HG02759 (cell line): ENCODE measurements around the gene GRIN2A.

Experiments
- ATAC-seq: cut with Tn5 transposase; IDR thresholded peaks from one replicate; pipeline ENCODE4 v1.9.1; 2021; ENCODE audit warnings: mild to moderate bottlenecking, moderate library complexity; ENCODE audit not compliant: unreplicated experiment

GRIN2A gene

DNA sequence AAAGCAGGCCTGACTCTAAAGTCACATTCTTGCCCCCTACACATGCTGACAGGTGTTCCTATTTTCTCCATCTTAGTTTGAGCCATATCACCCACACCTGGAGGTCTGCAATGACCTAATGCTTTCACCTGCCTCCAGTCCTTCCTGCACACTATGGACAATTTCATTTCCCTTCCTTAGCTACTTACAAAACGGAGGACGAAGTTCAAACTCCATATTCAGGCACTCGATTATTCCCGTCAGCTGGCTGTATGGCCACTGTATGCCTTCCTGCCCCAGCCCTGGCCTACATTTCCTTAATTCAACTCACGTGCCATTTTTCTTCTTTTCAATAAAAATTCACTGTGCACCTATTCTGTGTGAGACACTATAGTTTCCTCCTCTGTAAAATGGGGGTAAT lies 44.9 kb downstream of the GRIN2A start:
- ATAC-seq: no peak

DNA sequence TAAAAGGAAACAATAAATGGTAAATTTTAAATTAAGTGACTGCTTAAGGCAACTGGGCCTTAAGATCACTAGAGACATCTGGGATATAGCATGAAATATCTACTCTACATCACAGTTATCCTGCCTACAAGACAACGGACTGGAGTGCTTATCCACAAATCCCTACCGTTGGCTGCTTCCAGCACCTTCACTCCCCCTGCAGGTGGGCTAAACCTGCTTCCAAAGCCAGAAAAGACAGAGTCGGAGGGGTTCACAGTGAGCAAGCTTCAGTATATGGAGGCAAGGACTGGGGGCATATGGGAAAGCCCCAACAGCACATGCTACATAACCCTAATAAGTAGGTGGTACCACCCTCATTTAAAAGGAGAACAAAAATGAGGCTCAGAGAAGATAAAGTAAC lies 45.3 kb downstream of the GRIN2A start:
- ATAC-seq: no peak

DNA sequence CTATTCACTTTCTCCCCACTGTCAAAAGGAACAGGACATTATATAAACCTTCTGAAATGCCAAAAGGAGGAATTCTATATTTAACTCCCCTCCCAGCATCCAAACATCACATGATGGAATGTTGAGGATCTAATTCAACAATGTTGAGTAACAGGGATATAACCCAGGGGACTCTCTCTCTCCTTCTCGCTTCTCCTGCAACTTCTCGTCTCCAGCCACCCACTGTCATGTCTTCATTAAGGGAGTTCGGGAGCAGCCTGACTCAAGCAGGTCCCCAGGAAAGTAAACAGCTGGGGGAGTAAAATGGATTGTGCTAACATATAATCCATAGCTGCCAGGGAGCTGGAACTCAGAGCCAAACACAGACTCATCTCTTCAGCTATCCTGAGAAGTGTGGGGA lies 51.7 kb downstream of the GRIN2A start:
- ATAC-seq: no peak

DNA sequence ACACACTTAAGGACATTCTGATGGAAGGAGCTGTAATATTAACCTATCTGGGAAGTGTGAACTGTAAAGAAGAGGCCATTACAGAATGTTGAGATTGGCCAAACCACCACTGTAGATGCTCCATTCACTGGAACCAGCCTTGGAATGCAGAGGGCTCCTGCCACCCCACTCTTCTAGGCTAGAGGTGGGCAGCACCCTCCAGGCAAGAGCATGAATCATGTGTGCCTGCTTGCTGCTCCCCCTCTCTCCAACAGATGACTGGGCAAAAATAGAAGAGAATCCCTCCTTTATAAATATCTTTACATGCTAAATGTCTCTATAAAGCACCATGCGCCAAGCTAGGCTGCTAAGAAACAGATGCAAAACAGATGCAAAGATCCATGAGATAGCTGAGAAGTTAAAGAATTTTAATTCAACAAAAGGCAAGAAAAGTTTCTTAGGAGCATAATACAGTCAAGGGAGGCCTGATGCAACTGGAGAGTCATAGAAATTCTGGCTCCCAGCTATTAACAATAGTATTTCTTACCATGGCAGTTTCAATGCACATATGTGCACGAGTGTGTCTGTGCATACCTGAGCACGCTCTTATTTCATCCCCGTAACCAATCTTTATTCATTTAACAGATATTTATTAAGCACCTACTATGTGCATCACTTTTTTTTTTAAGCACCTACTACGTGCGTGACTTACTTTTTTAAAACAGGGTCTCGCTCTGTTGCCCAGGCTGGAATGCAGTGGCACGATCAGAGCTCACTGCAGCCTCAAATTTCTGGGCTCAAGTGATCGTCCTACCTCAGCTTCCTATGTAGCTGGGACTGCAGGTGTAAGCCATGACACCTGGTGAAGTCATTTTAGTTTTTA lies 53.6 kb downstream of the GRIN2A start:
- ATAC-seq: no peak

DNA sequence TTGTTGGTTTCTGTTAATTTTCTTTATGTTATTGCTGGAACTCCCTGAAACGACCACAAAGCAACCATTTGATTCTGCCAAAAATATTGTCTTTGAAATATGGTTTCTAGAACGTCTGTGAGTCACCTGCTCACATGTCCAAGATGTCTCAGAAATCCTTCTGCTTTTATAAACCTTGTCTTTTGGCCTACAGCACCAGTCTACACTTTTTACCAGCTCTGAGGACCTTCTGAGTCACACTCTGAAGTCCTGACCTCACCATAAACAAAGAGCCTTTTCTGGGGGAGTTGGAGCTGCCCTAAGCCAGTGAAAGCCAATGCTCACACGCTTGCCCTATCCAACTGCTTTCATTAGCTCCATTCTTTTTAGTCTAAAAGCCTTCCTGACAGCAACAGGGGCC lies 55.5 kb downstream of the GRIN2A start:
- ATAC-seq: no peak

DNA sequence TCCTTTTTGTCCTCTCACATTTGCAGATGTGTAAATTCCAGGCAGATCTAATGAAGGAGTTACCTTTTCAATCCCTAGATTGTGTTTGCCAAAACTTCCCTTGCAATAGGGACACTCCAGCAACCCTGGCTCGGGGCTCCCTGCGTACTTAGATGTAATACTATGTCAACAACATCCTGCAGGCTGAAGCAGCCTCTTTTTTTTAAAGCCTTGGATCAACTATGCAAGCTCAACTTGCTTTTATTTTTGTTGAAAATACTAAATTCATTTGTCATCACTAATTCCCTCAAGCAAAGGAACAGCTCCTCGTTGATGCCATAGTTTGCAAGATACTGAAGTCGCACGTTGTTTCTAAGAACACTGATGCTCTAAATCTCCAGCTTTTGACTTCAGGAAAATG lies 59.1 kb downstream of the GRIN2A start:
- ATAC-seq: no peak

DNA sequence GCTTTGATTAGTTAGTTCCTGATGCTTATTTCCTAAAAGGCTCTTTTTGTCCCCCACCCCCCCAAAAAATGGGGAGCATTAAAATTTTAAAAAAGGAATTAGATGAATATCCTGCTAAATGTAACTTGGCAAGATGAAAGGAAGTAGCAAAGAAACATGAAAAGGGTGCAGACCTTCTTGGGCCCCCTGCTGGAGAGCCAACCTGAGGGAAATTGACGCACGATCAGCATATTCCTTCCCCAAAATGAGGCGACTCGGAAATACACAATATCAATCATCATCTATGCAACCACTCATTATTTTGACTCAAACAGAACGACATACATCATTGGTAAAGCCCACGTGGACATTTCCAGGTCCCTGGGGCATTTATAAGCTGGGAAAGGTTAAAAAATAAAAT lies 59.7 kb downstream of the GRIN2A start:
- no peak for ATAC-seq

DNA sequence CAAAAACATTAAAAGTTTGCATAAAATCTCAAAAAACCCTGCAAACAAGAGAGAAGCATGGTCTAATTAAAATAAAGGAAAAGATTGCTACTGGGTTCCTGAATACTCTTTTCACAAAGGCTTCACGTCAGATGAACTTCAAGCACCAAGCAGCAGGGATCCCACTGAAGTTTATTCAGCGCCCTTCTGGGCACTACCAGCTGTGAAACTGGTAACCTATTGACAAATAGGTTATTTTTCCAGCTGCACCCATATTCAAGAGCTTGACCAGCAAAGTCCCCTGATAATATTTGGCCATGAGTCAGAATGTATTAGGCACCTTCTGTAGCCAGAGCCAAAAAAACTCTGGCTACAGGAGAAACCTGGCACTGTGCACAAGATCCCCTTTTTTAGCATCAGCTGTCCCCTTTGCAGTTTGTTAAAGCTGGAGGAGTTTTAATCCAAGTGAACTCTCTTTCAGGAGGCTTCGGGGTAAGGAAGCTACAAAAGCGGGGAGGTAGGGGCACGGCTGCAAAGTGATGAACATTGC lies 60.3 kb downstream of the GRIN2A start:
- no peak for ATAC-seq

DNA sequence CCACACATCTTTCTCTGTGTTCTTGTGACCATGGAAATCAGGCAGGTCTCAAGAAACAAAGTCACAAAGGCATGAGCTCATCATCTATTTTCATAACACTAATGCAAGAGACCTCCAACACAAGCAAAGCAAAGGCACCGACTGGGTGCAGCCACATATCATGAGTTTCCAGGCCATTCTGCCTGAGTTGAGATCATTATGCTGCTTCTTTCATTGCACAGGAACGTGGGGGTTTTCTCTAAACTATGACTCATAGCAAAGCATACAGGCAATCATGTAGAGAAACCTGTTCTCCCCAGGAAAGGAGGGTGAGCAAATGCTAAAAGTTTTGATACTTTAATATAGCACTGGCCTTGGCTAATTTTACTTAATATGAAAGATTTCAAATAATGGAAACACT lies 60.7 kb downstream of the GRIN2A start:
- ATAC-seq: no peak

DNA sequence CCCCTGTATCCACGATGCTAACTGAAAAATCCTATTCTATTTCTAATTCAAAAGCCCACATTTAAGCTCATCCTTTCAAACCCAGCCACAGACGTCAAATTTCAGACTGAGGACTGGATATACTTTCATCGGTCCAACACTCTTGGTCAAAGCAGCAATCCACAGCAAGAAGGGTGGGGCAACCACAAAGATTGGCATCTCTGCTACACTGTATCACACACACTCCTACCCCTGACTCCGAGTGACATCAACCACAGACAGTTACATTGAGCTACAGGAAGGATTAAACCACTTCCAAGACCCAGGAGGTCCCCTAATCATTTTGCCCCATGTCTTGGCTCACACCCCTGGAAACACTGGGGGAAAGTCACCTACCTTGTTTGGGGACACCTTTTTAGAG lies 61.3 kb downstream of the GRIN2A start:
- ATAC-seq: no peak

DNA sequence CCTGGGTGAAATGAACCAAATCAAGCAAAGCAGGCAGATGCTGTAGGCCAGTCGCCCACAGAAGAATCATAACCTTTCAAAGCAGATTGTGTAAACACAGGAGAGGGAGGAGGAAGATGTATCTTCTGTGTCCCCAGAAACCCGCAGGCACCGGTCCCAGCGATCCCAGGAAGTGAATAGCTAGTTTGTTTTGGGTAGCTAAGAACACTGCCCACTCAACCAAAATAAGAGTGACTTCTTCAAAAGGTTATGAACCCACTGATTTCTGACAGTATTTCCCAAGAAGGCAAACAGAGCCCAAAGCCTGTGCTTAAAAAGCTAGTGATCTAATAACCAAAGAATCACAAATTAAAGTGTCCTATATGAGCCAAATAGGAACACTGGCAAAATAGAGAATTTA lies 67.8 kb downstream of the GRIN2A start:
- ATAC-seq: no peak

DNA sequence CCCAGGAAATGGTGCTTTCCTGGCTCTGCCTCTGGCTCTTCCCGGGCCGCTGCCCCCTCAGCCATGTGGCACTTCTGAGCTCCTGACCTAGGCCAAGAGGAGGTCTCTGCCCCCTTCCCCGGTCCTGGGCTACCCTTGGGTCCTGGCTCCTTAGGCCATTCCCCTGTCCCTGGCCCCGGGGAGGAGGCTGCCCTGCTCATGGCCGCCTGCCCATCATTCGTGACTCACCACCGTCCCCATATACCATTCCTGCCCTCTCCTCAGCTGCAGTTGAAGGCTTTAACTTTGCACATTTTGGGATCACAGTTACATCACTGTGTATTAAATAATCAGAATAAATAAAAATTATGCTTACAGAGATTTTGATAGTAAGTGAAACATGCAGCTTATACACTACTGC lies 69.0 kb downstream of the GRIN2A start:
- ATAC-seq: no peak

DNA sequence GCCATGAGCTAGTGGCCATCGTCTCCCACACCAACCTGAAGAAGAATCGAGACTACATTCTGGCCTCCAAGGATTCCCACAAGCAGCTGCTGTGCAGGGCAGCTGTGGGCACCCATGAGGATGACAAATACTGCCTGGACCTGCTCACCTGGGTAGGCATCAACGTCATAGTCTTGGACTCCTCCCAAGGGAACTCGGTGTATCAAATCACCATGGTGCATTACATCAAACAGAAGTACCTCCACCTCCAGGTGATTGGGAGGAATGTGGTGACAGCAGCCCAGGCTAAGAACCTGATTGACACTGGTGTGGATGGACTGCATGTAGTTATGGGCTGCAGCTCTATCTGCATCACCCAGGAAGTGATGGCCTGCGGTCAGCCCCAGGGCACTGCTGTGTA lies 70.2 kb downstream of the GRIN2A start:
- ATAC-seq: no peak

DNA sequence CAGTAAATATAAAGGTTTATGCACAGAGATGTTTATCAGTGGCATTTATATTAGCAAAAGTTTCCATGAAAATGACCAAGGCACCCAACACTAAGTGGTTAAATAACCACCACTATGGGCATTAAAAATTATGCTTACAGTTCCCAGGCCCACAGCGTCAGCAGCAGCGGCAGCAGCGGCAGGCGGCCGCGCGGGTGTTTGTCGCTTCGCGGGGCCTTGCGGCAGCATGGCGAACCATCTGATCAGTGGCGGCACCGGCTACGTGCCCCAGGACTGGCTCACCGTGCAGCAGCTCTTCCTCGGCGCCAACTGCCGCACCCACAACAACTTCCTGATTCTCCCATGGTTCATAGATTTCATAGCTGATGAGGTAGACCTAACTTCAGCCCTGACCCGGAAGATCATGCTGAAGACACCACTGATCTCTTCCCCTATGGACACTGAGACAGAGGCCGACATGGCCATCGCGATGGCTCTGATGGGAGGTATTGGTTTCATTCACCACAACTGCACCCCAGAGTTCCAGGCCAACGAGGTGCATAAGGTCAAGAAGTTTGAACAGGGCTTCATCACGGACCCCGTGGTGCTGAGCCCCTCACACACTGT lies 71.0 kb downstream of the GRIN2A start:
- no peak for ATAC-seq

DNA sequence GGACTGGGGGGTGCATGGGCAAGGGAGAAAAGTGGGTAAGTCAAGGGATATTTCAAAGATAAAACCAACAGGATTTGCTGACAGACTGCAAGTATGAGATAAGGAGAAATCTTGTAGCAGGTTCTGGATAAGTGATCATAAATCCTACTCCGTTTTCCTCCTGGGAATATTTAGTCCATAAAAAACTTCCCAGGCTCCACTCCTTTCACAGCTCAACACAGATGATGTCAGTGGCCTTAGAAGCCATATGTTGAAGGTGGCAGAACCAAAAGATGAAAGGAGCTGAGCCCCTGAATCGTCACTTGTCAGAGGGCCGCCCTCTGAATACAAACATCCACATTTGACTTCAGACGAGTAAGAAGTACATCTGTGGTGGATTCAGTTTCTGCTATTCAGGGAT lies 71.7 kb downstream of the GRIN2A start:
- no peak for ATAC-seq

DNA sequence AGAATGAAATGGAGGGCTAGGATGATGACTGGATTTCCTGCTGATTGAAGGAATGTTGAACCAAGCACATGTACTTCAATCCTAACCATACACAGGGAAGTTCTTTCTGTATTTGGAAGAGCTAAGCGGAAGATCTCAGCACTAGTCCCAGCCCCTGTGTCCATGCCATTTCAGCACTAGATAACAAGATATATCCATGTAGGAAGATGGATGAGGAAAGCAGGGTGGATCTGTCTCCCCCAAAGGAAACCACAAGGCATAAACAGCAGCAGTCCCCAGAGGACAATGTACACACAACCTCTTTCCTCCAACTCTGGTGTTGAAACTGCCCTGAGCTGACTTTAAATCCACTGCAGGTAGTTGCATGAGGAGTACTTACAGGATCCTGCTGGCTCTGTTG lies 75.1 kb downstream of the GRIN2A start:
- ATAC-seq: no peak

DNA sequence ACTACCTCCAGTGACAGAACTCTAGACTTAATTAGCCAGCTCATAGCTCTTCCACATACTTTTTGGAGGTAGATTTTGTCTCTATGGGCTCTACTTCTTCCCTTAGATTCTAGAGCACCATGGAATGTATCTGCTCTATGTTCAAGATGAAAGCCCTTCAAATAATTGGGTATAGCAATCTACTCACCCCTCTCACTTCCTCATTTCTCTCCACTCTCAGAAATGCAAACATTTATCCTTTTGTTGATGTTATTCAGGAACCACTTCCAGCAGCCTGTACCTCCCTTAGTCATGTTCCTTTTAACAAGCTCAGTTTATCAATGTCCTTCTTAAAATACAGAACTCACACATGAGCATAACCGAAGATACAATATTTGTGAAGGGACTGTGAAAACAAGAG lies 78.5 kb downstream of the GRIN2A start:
- ATAC-seq: no peak

DNA sequence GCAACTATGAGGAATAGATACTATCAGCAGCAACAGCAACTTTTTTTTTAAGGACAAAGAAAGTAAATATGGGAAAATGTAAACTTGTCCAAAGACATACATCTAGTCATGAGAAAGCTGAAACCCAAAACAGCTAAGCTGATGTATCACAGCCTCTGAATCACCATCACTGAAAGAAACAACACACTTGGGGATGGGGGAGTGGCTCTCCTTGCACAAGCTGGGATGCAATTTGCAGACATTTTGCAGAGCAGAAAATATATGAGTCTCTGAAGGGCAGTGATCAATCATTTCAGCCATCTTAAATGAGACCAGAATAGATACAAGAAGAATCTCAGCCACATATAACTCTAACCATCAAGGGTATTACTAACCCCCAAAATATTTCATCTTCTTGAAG lies 79.1 kb downstream of the GRIN2A start:
- ATAC-seq: no peak

DNA sequence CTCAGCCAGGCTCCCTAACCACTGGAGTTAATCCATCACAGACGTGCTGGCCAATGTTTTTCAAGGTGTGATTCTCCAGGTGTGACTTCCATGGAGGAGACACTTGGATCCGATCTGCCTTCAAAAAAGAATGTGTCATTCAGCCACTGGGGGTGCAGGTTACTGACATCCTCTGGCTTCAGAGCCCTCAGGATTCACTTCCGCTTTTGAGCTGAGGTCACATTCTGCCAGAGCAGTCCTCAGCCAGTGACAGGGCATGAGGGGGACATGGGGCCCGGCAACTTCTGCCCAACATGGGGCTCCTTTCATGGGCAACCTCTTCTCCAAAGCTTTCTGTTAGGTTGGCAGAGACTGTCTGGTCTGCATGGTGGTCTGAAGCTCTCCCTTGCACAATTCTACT lies 81.4 kb downstream of the GRIN2A start:
- no peak for ATAC-seq

DNA sequence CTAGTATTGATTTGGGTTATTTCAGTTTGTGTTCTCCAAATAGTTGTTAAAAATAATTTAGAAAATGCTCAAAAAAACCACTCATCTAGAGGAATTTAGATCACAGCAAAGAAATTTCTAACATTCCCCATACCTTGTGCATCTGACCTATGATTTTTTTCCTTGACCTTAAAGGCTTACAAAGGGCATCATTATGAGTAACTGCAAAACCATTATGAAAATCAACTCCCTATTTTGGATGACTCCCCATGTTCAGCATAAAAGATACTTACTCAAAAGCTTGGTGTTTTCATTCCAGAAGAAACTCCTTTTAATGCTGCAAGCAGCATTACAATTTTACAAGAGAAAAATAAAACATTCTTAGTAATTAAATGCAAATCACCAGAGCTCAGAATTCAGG lies 83.2 kb downstream of the GRIN2A start:
- no peak for ATAC-seq

DNA sequence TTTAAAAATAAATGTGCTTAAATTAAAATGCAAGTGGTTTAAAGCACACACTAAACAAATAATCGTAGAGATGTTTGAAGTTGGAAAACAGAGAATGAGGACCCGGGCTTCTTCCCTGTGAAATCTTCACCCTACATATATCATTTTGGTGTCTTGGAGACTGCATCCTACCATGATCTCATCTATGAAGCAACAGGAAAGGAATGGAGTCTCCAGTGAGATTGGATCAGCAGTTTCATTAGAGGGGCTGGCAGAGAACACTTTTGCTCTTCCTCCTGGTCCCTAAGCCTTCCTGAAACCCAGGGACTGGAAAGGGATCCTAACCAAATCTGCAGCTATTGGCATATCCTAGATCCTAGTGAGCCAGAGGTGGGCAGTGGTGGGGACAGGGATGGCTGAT lies 85.0 kb downstream of the GRIN2A start:
- ATAC-seq: no peak

DNA sequence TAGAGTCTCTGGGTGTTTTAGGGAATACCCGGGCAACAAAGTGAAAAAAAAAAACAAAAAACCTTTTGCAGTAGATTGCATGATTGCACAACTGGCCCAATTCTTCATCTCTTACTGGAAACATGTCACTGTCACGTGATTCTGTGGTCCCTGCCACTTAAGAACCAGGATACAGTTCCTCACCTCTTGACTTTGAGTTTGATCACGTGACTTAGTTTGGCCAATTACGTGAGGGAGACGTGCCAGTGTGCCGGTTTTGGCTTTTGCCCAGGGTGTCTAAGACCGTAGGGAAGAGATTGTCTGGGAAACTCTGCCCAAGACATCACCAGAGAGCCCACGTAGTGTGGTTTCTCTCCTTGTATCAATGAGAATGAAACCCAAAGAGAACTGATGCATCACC lies 88.7 kb downstream of the GRIN2A start:
- no peak for ATAC-seq

DNA sequence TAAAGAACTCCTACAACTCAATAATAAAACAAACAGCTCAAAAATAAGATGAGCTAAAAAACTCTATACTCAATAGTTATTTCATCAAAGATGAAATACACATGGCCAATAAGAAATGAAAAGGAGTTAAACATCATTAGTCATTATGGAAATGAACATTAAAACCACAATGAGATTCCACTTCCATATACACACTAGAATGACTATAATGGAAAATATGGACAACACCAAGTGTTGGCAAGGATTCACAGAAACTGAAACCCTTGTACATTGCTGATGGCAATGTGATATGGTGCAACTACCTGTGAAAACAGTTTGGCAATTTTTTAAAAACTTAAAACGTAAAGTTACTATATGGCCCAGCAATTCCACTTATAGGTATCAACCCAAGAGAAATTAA lies 91.4 kb downstream of the GRIN2A start:
- no peak for ATAC-seq
